SK-N-SH (cell line): ENCODE results near the gene PSG4. TPM values are rescaled to one million over a fixed set of nuclear protein-coding genes. Genes with fewer than 3 reads are reported as not detected.
A peak's percentile ranks its signal among the peaks of the same experiment; 100 is the strongest.
"Not testable (repeated sequence)": the region's sequence is repeated elsewhere in the genome, so short reads cannot be mapped to it uniquely, and the experiment has no call there.

Source experiments
- CTCF ChIA-PET: fragments of 300-600, 350-600 bp; formaldehyde crosslinking; extraction: SDS; loops from one replicate; lab custom pipeline; 2021; lab: Yijun Ruan, JAX
- POLR2A ChIA-PET: fragments of 350-600 bp; sonication (Branson Sonifier 250); formaldehyde crosslinking; extraction: SDS; loops from one replicate; lab custom pipeline; 2020; ENCODE audit warnings: antibody characterized with exemption, inconsistent platforms; lab: Yijun Ruan, JAX
- DNase-seq: peaks from one replicate; pipeline ENCODE4 v3.0.0; 2012
- H2AFZ ChIP-seq: fragments of 200-600 bp; sonication (generic); 2 replicates; pipeline ENCODE4 v1.8.1; 2016; ENCODE audit warnings: antibody characterized with exemption, mild to moderate bottlenecking, low read depth
- H3F3A ChIP-seq: fragments of 200-600 bp; sonication (generic); replicated peaks from 2 replicates; pipeline ENCODE3; 2016; ENCODE audit warnings: antibody characterized with exemption, mild to moderate bottlenecking; ENCODE audit not compliant: insufficient read depth
- H3K27ac ChIP-seq, 2 experiments: fragments of 200-500 bp in 1 of 2; fragments of 200-600 bp in 1 of 2; sonication (Bioruptor generic) in 1 of 2; sonication (generic), shearing (Covaris generic) in 1 of 2; 2 replicates each; pipeline versions ENCODE4 v1.5.1 to v1.6.1; 2014 to 2016; ENCODE audit warnings: low read depth in 2 of 2, inconsistent platforms in 1 of 2, low read length in 1 of 2, mild to moderate bottlenecking in 1 of 2, mixed read lengths in 1 of 2
- H3K27me3 ChIP-seq: fragments of 200-600 bp; sonication (generic), shearing (Covaris generic); 2 replicates; pipeline ENCODE4 v1.6.1; 2016; ENCODE audit warnings: mixed run types; ENCODE audit not compliant: insufficient read depth
- H3K36me3 ChIP-seq, 2 experiments: fragments of 200-500 bp in 1 of 2; fragments of 200-600 bp in 1 of 2; sonication (Bioruptor generic) in 1 of 2; sonication (generic) in 1 of 2; replicated peaks in 1 of 2; 2 replicates each; pipeline versions ENCODE3 to v1.5.1; 2014 to 2016; ENCODE audit warnings: low read length in 1 of 2, mild to moderate bottlenecking in 1 of 2; ENCODE audit not compliant: insufficient read depth in 2 of 2, control insufficient read depth in 1 of 2
- H3K4me1 ChIP-seq, 2 experiments: fragments of 200-500 bp in 1 of 2; fragments of 200-600 bp in 1 of 2; sonication (Bioruptor generic) in 1 of 2; sonication (generic), shearing (Covaris generic) in 1 of 2; 2 replicates each; pipeline versions ENCODE4 v1.5.1 to v1.6.1; 2014 to 2016; ENCODE audit warnings: low read depth in 1 of 2, low read length in 1 of 2, mixed run types in 1 of 2; ENCODE audit not compliant: insufficient read depth in 2 of 2, control insufficient read depth in 1 of 2
- H3K4me2 ChIP-seq: fragments of 200-600 bp; sonication (generic), shearing (Covaris generic); 2 replicates; pipeline ENCODE4 v1.6.1; 2017; ENCODE audit warnings: mixed run types
- H3K4me3 ChIP-seq, 2 experiments: fragments of 200-500 bp in 1 of 2; fragments of 200-600 bp in 1 of 2; sonication (Bioruptor generic) in 1 of 2; sonication (generic), shearing (Covaris generic) in 1 of 2; 2 replicates each; pipeline versions ENCODE4 v1.5.1 to v1.8.1; 2014 to 2016; ENCODE audit warnings: low read depth in 2 of 2, inconsistent platforms in 1 of 2, low read length in 1 of 2, mild to moderate bottlenecking in 1 of 2, mixed read lengths in 1 of 2, moderate library complexity in 1 of 2
- H3K79me2 ChIP-seq: fragments of 200-600 bp; sonication (generic); 2 replicates; pipeline ENCODE4 v1.8.1; 2017; ENCODE audit warnings: mild to moderate bottlenecking; ENCODE audit not compliant: insufficient read depth
- H3K9ac ChIP-seq: fragments of 200-600 bp; sonication (generic); 2 replicates; pipeline ENCODE4 v1.6.1; 2017; ENCODE audit warnings: mixed run types
- H3K9me2 ChIP-seq: fragments of 200-600 bp; sonication (generic); 2 replicates; pipeline ENCODE4 v1.6.1; 2017; ENCODE audit warnings: mixed run types
- H3K9me3 ChIP-seq: fragments of 200-600 bp; sonication (generic); 2 replicates; pipeline ENCODE4 v1.6.1; 2017; ENCODE audit warnings: mixed run types, mild to moderate bottlenecking, moderate library complexity
- H4K20me1 ChIP-seq: fragments of 200-600 bp; sonication (generic); 2 replicates; pipeline ENCODE4 v1.6.1; 2017; ENCODE audit warnings: mild to moderate bottlenecking, mixed run types; ENCODE audit not compliant: insufficient read depth
- CTCF ChIP-seq: fragments of 200-600 bp; sonication (generic); IDR thresholded peaks from 2 replicates; pipeline ENCODE4 v1.6.1; 2017; ENCODE audit warnings: antibody characterized with exemption, mild to moderate bottlenecking, moderate library complexity
- RAD21 ChIP-seq: IDR thresholded peaks from 2 replicates; pipeline ENCODE4 v1.6.1; 2012; ENCODE audit warnings: mild to moderate bottlenecking, low read length
- SMC3 ChIP-seq: IDR thresholded peaks from 2 replicates; pipeline ENCODE4 v1.6.1; 2012; ENCODE audit warnings: low read depth, low read length, improper control_type of control experiment
- WGBS: methylation state at CpG from one replicate; pipeline ENCODE4 v1.1.6; 2017; ENCODE audit warnings: low lambda C conversion rate; 5-methylcytosine and 5-hydroxymethylcytosine counted together
- polyA plus RNA-seq, 3 experiments: library from polyadenylated mRNA; depleted of rRNA; stranded (reverse); fragments of >200 nt; gene quantifications; 2 replicates each; pipeline ENCODE4 v1.2.3, GENCODE V29; 2012

Gene PSG4
- polyA plus RNA-seq, 1 of the 3 experiments (the other 2 are of a cell fraction): 175 TPM

GRCh38 chr19:43207174-43207573, 1.7 kb upstream of the PSG4 start:
- not testable (repeated sequence) for H3K4me1 ChIP-seq, H3K27ac ChIP-seq
- peaks cover 21% of the 10 kb centered on the region for H3K79me2 ChIP-seq
- TF ChIP-seq CTCF (peak; percentile 63), RAD21 (peak; percentile 16; the same call in 1 of the 2 replicates), SMC3 (peak; percentile 39)
- TF ChIP-seq, all 33 proteins: peak for 3; not testable (repeated sequence) for 30
- H4K20me1 ChIP-seq, DNase-seq, H3K27me3 ChIP-seq, H2AFZ ChIP-seq, H3K36me3 ChIP-seq, POLR2A ChIA-PET, H3K9me3 ChIP-seq, H3K4me2 ChIP-seq, H3K9me2 ChIP-seq, H3K4me3 ChIP-seq, H3K9ac ChIP-seq: not testable (repeated sequence)
- 36% methylated on average over 5 of the region's 8 CpGs for WGBS
- CTCF ChIA-PET: interaction anchor here (1.5 to 2.2 kb wide), 2 partner anchors 14 to 102 kb away, joined by 3 to 7 read pairs; no protein-coding TSS in a partner anchor
- peaks cover 18% of the 10 kb centered on the region for H3F3A ChIP-seq

- H3K9me3 ChIP-seq, DNase-seq, H3K4me1 ChIP-seq, CTCF ChIA-PET, H3K9me2 ChIP-seq, H3K36me3 ChIP-seq, H2AFZ ChIP-seq, H3K27me3 ChIP-seq, POLR2A ChIA-PET, H4K20me1 ChIP-seq: not testable (repeated sequence)
- Histone ChIP-seq H3K4me2 (peak overlapping the region; percentile 72), H3K9ac (peak overlapping the region; percentile 71), H3K27ac (peak overlapping the region in 1 of 2 experiments; percentile 84; a peak in 3 of 4 replicates), H3K79me2 (peaks cover 21% of the 10 kb centered on the region), H3K4me3 (peak overlapping the region; percentile 39 to 56; a peak in 2 of 4 replicates), H3F3A (peaks cover 32% of the 10 kb centered on the region)
- WGBS: 87% methylated on average over 6 of the region's 7 CpGs
Measured at GRCh38 chr19:43203611-43204010, 1.8 kb downstream of the PSG4 start.

GRCh38 chr19:43201891-43202290, 3.5 kb downstream of the PSG4 start:
- Histone ChIP-seq H3K9ac (peak overlapping the region; percentile 71), H3K79me2 (peaks cover 21% of the 10 kb centered on the region), H3F3A (peaks cover 32% of the 10 kb centered on the region), H3K27ac (peak overlapping the region; percentile 50 to 84; a peak in 3 of 4 replicates), H3K4me2 (peak overlapping the region; percentile 72; the same call in 1 of the 2 replicates)
- CTCF ChIA-PET, H4K20me1 ChIP-seq, H3K4me1 ChIP-seq, H2AFZ ChIP-seq, H3K9me3 ChIP-seq, H3K27me3 ChIP-seq, DNase-seq, H3K9me2 ChIP-seq, POLR2A ChIA-PET, H3K4me3 ChIP-seq, H3K36me3 ChIP-seq: not testable (repeated sequence)
- WGBS: 40% methylated on average over 2 of the region's 2 CpGs
